Measurements from ENCODE around the gene KCNG2. TPM values are rescaled to one million over a fixed set of nuclear protein-coding genes. Genes with fewer than 3 reads are reported as not detected.
"Not testable (repeated sequence)": the region's sequence is repeated elsewhere in the genome, so short reads cannot be mapped to it uniquely, and the experiment has no call there.

The KCNG2 gene
- total RNA-seq, 4 donors from 2014 or later, result 1.7 TPM; not detected in 3

GRCh38 chr18:79750980-79751571 lies 46.7 kb upstream of the KCNG2 start:
- H3K27me3 ChIP-seq, result no peaks in the 10 kb centered on the region
- TF ChIP-seq EP300 (IDR thresholded peaks at IDR 0.05) (no peak), POLR2AphosphoS5 (IDR thresholded peaks at IDR 0.05) (no peak), CTCF (IDR thresholded peaks at IDR 0.05) (no peak), POLR2A (IDR thresholded peaks at IDR 0.05; ENCODE audit: low read depth) (no peak)
- H3K4me1 ChIP-seq, result peaks cover 0 to 8% (median 0%) of the 10 kb centered on the region in 4 donors
- intact Hi-C loops (cut with DNase I), result no loop called here
- H3K36me3 ChIP-seq, result peaks cover 26 to 73% (median 55%) of the 10 kb centered on the region in 4 donors
- 91% methylated on average over 13 of the region's 13 CpGs for WGBS
- no peak for DNase-seq (ENCODE audit: extremely low spot score)
- H3K9me3 ChIP-seq, result no peaks in the 10 kb centered on the region
- H3K27ac ChIP-seq (replicated peaks in 1 of 4), result no peak overlapping the region
- no peak overlapping the region for H3K4me3 ChIP-seq

GRCh38 chr18:79751918-79752578 lies 45.7 kb upstream of the KCNG2 start:
- intact Hi-C loops (cut with DNase I); H3K4me1 ChIP-seq; H3K27me3 ChIP-seq; DNase-seq (ENCODE audit: extremely low spot score); H3K4me3 ChIP-seq; H3K27ac ChIP-seq (replicated peaks in 1 of 4); H3K9me3 ChIP-seq: not testable (repeated sequence)
- peaks cover 26 to 69% (median 51%) of the 10 kb centered on the region in 4 donors for H3K36me3 ChIP-seq
- 100% methylated on average over 7 of the region's 20 CpGs for WGBS

- H3K4me1 ChIP-seq; H3K9me3 ChIP-seq; DNase-seq (ENCODE audit: extremely low spot score); H3K4me3 ChIP-seq; H3K27ac ChIP-seq (replicated peaks in 1 of 4); H3K27me3 ChIP-seq; intact Hi-C loops (cut with DNase I): not testable (repeated sequence)
- peaks cover 26 to 61% (median 43%) of the 10 kb centered on the region in 4 donors for H3K36me3 ChIP-seq
- 90% methylated on average over 6 of the region's 8 CpGs for WGBS
Measured at GRCh38 chr18:79752946-79753345, 44.8 kb upstream of the KCNG2 start.

- no peak overlapping the region for H3K4me3 ChIP-seq
- TF ChIP-seq POLR2A (IDR thresholded peaks at IDR 0.05; ENCODE audit: low read depth) (no peak), POLR2AphosphoS5 (IDR thresholded peaks at IDR 0.05) (no peak), CTCF (IDR thresholded peaks at IDR 0.05) (no peak), EP300 (IDR thresholded peaks at IDR 0.05) (no peak)
- whole genome bisulfite sequencing, result 91% methylated on average over 25 of the region's 27 CpGs
- no peak for DNase-seq (ENCODE audit: extremely low spot score)
- no peak overlapping the region for H3K27ac ChIP-seq (replicated peaks in 1 of 4)
- intact Hi-C loops (cut with DNase I), result no loop called here
- H3K36me3 ChIP-seq, result peaks cover 23 to 57% (median 40%) of the 10 kb centered on the region in 4 donors
- H3K9me3 ChIP-seq, result peaks cover 0 to 8% (median under 1%) of the 10 kb centered on the region in 4 donors
- no peaks in the 10 kb centered on the region for H3K27me3 ChIP-seq
- peaks cover 0 to 8% (median 0%) of the 10 kb centered on the region in 4 donors for H3K4me1 ChIP-seq
Measured at GRCh38 chr18:79753391-79753851, 44.3 kb upstream of the KCNG2 start.

GRCh38 chr18:79754022-79754761 lies 43.5 kb upstream of the KCNG2 start:
- intact Hi-C loops (cut with DNase I), result no loop called here
- H3K9me3 ChIP-seq, result peaks cover 0 to 15% (median 8%) of the 10 kb centered on the region in 4 donors
- DNase-seq (ENCODE audit: extremely low spot score), result no peak
- peaks cover 19 to 49% (median 38%) of the 10 kb centered on the region in 4 donors for H3K36me3 ChIP-seq
- no peaks in the 10 kb centered on the region for H3K27me3 ChIP-seq
- H3K4me3 ChIP-seq, result no peak overlapping the region
- H3K27ac ChIP-seq (replicated peaks in 1 of 4), result no peak overlapping the region
- WGBS, result 93% methylated on average over 35 of the region's 35 CpGs
- no peak for TF ChIP-seq CTCF (IDR thresholded peaks at IDR 0.05)
- no peak for TF ChIP-seq POLR2A (IDR thresholded peaks at IDR 0.05; ENCODE audit: low read depth)
- TF ChIP-seq EP300 (IDR thresholded peaks at IDR 0.05), result no peak
- no peak for TF ChIP-seq POLR2AphosphoS5 (IDR thresholded peaks at IDR 0.05)
- H3K4me1 ChIP-seq, result peaks cover 0 to 8% (median 0%) of the 10 kb centered on the region in 4 donors
